GOT3 (cell line): ENCODE measurements around the gene MYL7.

ENCODE experiments used
- DNase-seq: peaks from one replicate; lab custom pipeline; 2025; ENCODE audit warnings: mixed read lengths; lab: John Stamatoyannopoulos, UW

Gene MYL7

GRCh38 chr7:44112231-44112996 is 28.7 kb downstream of the MYL7 start:
- no peak for DNase-seq

GRCh38 chr7:44111761-44112160 is 29.4 kb downstream of the MYL7 start:
- no peak for DNase-seq

GRCh38 chr7:44110719-44111635 is 30.2 kb downstream of the MYL7 start:
- DNase-seq = no peak

DNA sequence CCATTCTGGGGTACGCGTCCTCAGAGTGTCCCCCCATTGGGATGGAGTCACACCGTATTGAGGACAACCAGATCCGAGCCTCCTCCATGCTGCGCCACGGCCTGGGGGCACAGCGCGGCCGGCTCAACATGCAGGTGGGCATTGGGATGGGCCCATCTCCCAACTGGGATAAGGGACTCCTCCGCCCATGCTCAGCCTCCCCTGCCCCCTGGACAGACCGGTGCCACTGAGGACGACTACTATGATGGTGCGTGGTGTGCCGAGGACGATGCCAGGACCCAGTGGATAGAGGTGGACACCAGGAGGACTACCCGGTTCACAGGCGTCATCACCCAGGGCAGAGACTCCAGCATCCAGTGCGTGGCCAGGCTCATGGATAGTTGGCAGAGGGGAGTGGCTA is 31.1 kb downstream of the MYL7 start:
- DNase-seq = no peak

DNA sequence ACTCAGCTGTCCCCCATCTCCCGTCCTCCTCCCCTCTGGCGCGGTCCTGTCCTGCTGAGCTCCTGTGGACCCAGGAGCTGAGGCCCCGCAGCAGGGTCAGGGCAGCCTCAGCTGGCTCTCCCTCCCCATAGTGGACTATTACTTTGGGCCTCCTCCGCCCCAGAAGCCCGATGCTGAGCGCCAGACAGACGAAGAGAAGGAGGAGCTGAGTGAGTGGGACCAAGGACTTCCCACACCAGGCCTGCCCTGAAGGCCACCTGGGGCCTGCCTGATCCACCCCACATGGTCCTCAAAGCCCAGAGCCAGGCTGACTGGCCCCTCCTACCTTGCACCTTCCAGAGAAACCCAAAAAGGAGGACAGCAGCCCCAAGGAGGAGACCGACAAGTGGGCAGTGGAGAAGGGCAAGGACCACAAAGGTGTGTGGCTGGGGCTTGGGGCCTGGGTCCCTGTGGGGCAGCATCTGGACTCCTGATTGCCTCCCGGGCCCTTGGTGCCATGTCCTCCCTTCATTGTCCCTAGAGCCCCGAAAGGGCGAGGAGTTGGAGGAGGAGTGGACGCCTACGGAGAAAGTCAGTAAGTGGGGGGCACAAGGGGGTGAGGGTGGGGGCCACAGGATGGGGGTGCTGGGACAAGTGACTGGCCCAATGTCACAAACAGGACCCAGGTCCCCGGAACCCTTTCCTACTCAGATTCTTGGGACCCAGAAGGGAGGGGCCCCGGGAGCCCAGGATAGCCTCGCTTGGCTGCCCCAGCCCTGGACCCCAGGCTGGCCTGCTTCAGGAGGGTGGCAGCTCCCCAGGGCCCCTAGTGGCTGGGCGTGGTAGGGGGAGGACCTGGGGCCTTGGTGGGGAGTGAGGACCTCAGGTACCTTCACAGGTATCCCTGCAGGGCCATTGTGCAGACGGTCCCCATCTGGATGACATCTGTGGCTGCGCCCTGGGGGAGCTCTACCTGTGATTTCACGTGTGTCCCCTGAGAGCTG is 32.1 kb downstream of the MYL7 start:
- DNase-seq = no peak

- DNase-seq = no peak
These were observed 33.0 kb downstream of the MYL7 start for GRCh38 chr7:44107961-44108767.

DNA sequence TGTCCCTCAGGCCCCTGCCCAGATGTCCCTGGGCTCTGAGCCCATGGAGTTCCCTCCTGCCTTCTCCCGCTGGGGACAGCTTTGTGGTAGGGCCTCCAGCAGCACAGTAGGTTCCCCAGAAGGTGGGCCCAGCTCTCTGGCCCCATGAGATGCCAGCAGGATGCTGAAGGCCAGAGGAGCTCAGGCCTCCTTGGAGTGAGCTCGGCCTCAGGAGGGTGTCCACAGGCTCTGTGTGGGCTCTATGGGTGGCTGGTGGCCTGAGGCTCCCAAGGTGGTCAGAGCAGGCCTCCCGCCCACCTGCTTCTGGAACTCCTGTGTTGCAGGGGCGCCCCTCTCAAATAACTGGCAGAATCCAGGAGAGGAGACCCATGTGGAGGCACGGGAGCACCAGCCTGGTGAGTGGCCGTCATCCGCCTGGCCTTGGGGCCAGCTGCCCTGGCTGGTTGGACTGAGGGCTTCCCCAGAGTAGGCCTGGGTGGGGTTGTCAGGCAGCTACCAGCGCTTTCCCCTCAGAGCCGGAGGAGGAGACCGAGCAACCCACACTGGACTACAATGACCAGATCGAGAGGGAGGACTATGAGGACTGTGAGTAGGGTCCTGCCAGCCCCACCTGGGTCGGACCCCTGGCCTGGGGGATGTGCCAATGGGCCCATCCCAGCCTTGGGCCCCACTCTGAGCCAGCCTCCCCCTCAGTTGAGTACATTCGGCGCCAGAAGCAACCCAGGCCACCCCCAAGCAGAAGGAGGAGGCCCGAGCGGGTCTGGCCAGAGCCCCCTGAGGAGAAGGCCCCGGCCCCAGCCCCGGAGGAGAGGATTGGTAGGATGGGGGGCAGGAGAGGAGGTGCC is 33.8 kb downstream of the MYL7 start:
- no peak for DNase-seq

DNA sequence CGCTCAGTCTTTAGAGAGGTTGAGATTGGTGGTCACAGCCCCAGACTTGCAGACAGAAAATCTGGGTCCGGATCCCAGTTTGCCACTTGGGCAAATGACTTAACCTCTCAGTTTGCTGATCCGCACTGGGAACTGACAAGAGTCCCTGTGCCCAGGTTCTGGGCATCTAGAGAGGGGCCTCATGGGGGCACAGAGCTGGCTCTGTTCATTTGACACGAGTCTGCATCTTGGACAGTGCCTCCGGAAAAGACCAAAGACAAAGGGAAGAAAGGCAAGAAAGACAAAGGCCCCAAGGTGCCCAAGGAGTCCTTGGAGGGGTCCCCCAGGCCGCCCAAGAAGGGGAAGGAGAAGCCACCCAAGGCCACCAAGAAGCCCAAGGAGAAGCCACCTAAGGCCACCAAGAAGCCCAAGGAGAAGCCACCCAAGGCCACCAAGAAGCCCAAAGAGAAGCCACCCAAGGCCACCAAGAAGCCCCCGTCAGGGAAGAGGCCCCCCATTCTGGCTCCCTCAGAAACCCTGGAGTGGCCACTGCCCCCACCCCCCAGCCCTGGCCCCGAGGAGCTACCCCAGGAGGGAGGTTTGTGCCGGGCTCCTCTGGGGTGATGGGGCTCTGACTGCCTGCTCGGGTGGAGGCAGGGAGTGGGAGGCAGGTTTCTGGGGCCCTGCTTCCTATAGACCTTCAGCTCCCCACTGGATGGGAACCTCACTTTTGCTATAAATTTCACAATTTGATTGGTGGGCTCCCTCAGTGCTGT is 34.6 kb downstream of the MYL7 start:
- DNase-seq = no peak

DNA sequence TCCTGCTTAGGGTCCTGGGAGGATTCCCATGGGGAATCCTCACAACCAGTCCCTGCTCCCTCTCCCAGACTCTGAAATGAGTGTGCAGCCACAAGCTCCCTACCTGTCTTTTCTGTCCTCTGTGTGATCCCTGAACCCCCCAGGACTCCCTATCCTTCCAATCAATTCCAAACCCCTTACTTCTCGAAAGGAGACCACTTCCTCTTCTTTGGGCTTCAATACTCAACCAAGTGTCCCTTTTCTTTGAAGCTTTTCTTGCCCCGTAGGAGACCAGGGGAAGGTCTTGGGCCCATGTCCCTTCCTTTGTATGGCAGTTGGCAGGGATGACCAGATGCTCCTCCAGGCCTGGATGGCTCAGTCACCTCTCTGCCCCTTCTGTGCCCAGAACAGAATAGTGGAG is 35.3 kb downstream of the MYL7 start:
- no peak for DNase-seq

DNA sequence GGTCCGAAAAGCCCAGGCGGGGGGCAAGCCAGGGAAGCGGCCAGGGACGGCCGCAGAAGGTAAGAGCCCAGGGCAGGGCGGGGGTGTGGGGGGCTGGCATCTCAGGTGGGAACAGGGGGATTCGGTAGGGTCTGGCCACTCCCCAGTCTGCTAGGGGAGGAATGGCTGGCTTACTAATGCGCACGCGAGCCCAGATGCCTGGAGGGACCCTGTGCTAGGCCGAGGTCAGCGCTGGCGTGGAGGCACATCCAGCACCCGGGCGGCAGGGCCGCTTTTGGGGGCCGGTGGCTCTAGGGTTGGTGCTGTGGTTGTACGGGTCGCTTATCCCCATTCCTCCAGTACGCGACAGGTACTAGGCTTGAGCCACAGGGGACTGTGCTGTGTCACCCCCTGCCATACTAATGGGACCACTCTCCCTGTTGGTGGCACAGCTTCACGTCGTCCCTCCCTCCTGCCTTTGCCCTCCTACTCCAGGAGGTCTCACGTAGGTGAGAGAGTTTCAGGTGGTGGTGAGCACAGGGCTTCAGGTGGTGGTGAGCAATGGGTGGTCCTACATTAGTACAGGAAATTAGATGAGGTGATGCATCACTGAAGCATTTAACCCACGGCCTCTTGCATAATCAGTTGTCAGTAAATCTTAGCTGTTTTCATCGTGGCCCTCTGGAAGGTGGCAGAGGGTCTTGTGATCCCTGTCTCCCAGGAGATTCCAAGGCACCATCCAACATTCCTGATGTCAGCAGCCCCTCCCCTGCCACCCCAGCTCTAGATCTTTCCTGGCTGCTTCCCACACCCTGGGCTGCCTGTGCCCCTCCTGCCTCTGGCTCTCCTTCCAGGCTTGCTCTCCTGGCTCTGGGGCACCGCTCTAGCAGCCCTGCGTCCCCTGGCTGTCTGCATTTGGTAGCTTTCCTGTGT is 36.0 kb downstream of the MYL7 start:
- DNase-seq = no peak

- no peak for DNase-seq
These were observed 36.9 kb downstream of the MYL7 start, which contains the start of gene AEBP1 for GRCh38 chr7:44103923-44104859. TSS of gene AEBP1 (plus strand) at chr7:44104345. CDS start at chr7:44104666, 321 bp downstream.

- no peak for DNase-seq
These were observed 37.6 kb downstream of the MYL7 start for GRCh38 chr7:44103566-44103922.

DNA sequence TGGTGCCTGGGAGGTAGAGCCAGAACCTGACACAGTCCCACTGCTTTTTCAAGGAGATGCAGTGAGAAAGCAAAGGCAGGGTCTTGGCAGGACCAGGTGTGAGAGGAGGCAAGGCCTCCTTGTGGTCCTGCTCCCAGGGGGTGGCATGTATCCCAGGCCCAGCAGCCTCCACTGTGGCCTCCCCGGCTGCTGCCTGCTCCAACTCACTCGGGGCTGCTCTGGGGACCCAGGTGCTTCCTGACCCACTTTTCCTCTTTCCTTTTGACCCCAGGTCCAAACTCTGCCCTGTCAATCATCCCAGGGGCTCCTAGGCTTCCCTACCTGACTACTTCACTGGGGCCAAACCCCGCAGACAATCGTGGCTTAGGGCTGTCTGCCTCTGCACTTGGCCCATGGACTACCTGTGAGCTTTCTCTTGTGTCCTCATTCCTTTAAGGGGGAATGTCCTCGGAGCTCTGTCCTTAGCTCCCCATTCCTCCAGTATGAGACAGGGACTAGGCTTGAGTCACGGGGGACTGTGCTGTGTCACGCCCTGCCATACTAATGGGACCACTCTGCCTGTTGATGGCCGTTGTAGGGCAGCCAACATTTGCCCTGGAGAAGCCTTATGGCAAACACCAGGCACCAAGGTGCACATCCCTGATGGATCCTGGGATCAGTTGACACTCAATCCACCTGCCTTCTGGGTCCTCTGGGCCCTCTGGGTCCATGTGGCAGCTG is 38.1 kb downstream of the MYL7 start:
- DNase-seq = no peak

- DNase-seq = no peak
These were observed 38.9 kb downstream of the MYL7 start for GRCh38 chr7:44101966-44102845.

DNA sequence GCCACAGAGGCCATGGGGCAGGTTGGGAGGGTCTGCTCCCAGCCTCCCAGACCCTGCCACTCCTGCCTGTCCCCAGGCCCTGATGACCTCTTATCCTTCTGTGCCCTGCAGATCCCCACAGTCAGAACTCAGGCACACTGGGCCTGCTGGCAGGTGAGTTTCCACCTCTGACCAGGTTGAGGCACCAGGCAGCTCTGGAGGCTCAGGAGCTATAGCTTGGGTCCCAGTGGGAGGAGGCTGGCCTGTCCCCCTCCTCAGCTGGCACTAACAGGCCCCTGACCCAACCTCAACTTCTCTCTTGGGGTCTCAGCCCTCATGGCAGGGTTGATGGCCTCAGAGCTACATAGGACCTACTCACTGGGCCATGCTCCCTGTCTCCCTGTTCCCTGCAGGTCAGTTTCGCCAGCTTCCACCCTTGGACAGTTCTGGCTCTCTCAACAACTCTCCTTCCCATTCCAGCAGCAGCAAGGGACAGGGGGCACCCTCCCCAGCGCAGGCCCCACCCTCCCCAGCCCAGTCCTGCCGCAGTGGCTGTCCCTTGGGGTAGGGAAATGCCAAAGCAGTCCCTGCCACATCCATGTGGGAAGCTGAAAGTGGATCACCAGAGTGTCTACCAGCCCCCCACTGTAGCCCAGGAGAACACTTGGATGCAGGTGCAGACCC is 39.7 kb downstream of the MYL7 start:
- DNase-seq = no peak
